ENCODE data around the gene EDAR.

Gene EDAR

DNA sequence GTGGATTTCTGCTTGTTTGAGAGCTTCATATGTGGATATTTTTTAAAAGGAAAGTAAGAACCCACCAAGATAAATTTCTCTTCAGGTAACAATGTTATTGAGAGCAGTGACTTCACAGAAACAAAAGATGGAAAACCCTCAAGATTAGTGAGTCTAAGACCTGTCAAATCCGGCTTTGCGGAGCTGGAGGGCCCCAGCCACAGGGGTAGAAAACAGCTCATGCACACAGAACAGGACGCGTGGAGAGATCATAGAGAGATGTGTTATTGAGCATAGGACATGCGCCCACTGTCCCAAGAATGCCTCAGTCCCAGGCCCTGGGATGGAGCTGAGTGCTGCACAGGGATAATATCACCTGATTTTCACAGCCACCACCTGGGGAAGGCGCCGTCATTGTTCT lies 21.3 kb downstream of the EDAR start:
- no peak for DNase-seq (ENCODE audit: low read depth, low spot score)

DNA sequence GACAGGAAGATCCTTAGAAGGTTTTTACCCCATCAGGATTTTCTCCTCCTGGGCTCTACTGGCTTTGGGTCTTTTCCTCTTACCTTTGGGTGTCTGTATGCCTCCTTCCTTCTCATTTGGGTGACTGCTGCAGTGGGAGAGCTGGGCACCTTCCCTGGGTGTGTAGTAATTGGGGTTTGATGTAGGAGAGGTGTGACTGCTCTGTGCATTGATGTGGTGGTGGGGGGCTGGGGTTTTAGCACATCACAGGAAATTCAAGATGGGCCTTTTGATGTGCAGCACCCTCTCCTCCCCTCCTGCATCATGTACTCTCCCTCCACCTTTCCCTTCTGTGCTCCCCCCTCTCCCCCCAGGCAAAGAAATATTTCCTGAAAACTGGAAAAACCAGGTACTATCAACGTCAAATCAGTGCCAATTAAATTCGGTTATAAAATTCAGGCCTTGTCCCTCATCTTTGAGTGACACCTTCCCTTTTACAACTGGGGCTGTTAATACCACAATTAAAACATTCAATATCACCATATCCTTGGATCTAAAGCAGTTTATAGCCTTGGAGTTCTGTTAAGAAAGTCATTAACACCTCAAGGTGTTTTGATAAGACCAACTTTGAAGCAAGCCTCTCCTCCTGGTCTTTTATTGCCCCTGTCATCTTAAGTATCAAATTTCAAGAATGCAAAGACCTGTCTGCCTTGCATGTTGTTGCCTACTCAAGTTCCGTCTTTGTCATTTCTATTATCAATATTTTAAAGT lies 23.3 kb downstream of the EDAR start:
- peak; percentile 20 for DNase-seq (ENCODE audit: low read depth, low spot score)

DNA sequence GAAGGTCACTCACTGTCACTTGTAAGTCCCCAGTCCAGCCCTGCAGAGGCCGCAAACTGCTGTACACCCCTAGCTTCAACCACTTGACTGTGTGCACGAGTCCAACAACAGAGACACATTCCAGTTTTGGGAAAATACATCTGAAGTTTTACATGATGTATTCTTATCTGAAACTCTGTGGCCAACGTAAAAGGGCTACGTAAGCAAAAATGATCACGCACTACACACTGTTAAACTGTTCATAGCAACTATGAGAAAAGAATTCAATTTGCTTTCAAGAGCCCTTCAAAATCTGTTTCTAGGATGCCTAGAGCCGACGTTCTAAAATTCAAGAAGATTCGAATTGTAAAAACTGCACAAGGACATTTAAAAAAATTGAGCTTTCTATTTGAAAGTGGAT lies 26.0 kb downstream of the EDAR start:
- no peak for DNase-seq (ENCODE audit: low read depth, low spot score)

DNA sequence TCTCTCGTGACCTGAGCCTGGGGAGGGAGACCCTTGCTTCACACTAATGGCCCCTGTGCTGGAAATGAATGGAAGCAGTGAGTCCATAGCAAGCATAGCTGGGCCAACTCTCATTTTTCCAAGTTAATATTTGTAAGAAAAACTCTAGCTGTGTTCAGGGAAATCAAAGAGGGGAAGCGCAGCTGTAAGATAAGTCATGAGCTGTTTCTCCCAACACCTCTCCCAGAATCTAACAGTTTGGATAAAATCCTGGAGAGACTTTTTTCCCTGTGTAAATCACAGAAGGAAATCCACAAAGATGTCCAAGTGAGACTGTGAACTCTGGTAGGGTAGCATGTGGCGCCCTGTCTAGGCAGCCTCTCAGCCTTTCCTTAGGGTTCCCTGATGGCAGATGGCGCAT lies 27.2 kb downstream of the EDAR start:
- no peak for DNase-seq (ENCODE audit: low read depth, low spot score)

DNA sequence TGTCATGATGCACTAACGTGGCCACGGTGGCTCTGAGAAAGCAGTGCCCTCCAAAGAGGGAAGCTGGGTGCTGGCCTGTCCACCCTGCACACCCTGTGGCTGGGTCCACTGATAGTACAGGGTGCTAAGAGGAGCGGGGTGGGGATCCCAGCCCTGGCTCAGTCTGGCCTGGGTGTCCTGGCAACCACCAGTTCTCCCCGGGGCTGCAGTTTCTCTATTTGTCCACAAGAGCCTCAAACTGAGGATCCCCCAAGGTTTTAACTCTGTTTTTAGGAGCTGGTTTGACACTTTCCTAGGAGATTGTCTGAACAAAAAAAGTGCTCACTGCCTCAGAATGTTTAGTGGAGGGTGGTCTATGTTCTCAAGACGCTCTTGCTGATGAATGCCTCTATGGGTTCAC lies 29.0 kb downstream of the EDAR start:
- no peak for DNase-seq (ENCODE audit: low read depth, low spot score)

DNA sequence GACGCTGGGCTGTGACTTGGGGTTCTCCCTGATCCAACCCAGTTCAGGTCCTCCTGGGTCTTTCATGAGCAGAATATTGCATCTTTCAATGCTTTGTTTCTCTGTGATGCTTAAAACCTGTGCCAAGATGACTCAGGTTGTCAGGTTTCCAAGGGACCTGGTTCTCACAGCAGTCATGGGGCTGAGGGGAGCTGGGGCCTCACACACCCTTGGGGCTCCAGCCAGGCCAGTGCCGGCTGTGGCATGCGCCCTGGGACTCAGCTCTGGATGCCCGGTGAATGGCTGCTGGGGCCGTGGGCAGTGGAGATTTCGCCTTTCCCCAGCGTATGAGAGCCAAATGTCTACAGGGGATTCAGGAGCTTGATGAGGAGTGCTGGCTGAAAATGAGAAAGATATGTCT lies 29.6 kb downstream of the EDAR start:
- DNase-seq (ENCODE audit: low read depth, low spot score), result no peak

DNA sequence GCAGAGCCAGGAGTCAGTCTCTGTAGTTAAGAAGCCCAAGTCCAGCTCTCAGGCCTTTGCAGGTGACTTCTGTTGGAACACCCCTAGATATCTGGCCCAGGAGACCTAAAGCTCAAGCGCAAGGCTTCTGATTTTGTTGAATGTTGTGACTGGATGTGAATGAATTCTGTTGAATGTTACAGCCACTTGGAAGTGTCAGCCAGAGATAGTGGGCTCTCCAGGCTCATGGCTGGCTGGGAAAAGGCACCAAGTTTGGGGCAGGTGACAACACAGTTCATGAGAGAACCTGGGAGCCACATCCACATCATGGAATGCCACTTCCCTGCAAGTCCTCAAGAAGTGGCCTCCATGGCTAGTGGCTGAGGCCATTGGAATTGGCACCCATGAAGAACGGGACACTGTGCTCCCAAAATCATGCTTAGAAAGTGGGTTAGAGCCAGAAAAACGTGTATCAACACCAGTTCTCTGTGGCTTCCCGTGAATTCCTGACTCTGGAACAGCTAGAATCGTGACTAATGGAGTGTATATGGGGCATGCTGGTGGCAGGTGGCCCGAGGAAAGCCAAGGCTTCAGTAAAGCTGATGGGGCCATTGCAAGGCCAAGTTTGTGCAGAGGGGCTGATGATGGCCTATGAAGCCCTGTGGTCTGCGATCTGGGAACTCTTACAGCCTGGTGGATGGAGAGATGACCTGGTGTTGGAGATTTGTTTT lies 30.2 kb downstream of the EDAR start:
- DNase-seq (ENCODE audit: low read depth, low spot score), result no peak

DNA sequence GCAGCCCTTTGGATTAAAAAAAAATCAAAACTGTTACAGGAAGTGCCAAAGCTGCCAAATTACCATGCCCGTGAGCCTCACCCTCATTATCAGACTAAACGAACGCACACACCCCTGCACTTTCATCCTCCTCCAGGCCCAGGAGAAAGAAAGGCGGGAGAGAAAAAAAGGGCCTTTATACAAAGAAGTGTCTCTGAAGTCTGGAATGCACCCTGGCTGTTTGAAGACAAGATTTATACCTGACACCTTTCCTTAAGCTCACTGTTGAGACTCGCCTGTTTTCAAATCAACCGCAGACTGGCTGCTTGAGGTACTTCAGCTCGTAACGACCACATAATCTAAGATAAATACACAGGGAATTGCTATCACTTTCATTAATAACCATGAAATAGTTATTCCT lies 31.0 kb downstream of the EDAR start:
- no peak for DNase-seq (ENCODE audit: low read depth, low spot score)

DNA sequence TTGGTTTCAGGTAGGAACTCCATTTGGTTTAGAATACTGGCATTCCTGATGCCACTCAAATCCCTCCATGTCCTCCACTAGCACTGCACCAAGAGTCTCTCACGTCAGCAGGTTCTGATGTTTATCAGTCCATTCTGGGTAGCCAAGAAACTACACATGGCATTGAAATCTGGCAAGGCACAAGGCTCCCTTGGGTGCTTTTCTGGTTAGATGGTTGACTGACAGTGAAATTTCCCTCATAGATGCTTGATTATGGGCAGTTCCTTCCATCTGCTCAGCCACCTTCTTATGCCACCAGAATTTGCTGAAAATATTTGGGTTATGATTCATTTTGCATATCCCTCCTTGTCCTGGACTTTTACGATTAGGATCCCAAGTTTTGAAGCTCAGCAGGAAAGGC lies 32.6 kb downstream of the EDAR start:
- no peak for DNase-seq (ENCODE audit: low read depth, low spot score)

DNA sequence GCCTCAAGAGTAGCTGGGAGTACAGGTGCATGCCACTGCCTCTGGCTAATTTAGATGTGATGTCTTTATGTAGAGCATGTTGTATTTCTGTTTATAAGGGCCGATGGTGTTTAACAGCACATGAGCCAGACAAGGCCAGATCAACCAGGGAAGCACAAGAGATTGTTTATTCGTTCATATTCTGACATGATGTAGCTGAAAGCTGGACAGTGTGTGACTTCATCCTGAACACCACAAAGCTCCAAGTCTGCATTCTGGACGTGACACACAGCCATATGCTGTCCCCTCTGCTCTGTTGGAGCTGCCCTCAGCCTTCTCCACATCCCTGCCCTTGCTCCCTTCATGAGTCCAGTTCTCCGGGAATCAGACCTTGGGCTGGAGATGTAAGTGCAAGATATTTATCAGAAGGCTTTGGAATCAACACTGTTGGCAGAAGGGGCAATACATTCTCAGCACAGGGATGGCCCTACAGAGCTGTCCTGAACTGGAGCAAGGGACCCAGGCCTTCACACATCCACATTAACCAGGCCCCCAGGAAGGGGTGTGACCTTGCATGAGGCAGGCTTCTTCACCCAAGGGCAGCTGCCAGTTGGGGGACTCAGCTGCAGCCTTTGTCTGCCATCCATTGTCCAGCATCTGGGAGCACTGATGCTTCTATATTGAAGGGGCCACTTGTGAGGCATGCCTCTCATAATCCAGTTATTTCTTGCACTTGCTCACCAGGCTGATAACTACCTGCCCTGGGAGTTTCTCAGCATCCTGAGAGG lies 38.5 kb downstream of the EDAR start:
- DNase-seq (ENCODE audit: low read depth, low spot score), result no peak

DNA sequence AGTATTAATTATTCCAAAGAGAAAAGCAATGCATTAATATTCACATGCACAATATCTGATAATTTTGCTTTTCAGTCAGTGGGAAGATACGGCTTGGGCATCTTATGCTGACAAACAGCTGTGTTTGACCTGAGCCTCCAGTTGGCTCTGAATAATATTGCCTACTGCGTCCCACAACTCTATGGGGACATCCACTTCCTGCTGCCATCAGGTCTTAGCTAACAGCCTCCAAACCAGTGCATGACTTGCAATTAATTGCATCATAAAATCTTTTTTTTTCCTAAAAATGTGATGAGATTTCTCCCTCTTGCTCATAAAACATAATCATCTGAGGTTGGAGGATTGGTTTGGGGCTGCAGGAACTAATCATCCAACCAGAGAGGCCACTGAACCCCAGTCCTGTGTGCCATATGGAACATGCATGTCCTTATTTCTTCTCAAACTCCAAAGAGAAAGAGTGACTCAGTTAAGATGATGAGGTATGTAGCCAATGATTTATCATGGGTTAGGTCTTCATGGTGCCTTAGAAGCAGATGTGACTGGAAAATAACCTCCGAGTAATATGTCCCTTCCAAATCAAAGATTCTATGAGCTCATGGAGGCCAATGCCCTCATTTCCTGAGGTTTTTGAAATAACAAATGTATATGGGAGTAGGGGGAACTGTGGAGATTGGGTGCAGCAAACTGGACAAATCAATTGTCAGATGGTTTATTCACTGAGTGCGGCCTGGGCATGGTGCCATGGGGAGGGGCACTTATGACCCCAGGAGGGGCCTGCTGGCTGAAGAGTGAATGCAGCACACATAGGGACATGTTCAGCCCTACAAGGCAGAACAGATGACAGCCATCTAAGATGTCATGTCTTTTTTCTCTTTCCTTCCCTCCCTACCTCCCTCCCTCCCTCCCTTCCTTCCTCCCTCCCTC lies 39.4 kb downstream of the EDAR start:
- no peak for DNase-seq (ENCODE audit: low read depth, low spot score)

DNA sequence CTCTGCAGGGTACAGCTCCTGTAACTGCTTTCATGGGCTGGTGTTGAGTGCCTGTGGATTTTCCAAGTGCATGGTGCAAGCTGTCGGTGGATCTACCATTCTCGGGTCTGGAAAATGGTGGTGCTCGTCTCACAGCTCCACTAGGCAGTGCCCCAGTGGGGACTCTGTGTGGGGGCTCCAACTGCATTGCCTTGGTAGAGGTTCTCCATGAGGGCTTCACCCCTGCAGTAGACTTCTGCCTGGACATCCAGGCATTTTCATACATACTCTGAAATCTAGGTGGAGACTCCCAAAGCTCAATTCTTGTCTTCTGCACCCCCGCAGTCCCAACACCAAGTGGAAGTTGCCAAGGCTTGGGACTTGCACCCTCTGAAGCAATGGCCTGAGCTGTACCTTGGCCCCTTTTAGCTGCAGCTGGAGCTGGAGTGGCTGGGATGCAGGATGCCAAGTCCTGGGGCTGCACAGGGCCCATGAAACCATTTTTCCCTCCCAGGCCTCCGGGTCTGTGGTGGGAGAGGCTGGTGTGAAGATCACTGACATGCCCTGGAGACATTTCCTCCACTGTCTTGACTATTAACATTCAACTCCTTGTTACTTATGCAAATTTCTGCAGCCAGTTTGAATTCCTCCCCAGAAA lies 41.6 kb downstream of the EDAR start:
- DNase-seq (ENCODE audit: low read depth, low spot score), result no peak

DNA sequence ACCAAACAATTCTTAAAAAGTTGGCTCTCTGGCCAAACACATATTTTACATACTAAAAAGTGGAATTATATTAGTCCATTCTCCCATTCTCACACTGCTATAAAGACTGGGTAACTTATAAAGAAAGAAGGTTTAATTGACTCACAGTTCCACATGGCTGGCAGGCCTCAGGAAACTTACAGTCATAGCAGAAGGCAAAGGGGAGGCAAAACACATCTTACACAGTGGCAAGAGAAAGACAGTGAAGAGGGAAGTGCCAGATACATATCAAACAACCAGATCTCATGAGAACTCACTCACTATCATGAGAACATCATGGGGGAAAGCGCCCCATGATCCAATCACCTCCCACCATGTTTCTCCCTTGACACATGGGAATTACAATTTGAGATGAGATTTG lies 42.6 kb downstream of the EDAR start:
- DNase-seq (ENCODE audit: low read depth, low spot score), result no peak

DNA sequence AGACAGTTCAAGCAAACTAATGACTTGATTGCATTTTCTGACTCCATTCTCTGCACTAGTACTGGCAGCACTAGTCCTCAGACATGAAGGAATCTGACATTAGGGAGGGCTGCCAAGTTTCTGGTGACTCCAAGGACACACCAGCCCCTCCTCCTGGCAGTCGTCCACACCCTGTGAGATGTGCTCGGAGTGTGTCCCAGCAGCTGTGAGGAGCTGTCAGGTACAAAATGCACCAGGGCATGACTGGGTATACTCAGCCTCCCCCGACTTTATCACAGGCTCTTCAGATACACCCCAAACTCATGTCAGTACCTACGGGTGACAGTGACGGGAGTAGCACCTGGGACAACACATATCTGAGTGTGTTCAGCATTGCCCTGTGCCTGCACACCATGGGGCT lies 43.1 kb downstream of the EDAR start:
- no peak for DNase-seq (ENCODE audit: low read depth, low spot score)

DNA sequence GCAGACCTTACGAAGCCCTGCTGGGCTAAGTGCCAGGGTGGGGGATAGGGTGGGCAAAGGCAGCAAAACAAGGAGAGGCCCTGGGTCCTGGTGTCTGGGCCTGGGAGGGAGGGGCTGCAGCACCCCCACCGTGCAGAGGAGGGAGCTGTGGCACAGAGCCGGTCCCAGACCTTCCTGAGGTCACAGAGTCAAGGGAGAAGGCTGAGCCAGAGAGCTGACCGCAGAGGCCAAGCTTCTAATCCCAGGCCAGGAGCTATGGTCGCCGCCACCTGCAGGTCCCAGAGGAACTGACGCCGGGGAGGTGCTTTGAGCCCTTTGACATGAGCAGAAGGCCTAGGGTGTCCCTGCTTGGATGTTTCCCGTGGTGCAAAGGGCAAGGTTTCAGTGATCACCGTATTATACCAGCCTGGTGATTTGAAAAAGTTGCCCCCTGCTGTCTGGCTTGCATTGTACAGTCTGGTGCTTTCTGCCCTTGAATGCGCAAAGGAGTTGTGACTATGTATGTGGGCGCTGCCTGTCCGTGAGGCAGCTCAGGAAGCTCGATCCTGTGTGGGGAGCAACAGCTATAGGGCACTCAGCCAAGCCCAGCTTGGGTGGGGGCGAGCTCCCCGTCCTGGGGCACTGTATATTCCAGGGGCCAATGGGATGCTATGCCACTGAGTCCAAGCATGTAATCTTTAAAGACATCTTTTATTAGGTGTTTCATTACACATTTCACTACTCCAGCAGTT lies 44.3 kb downstream of the EDAR start:
- no peak for DNase-seq (ENCODE audit: low read depth, low spot score)

DNA sequence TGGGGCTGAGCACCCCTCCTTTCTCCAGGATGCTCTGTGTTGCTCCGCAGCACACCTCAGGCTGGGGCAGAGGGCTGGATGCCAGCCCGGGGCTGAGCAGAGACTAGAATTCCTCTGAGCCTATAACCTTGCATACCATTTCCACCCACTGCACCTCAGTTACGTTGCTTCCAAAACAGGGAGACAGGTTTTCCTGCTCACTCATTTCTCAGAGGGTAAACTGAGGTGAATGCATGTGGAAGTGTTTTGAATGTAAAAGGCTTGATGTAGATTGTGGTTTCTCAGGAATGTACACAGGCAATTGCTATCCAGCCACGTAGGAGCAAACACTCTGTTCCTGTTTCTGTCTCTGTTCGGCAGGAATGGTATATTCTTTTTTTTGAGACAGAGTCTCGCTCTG lies 45.3 kb downstream of the EDAR start:
- no peak for DNase-seq (ENCODE audit: low read depth, low spot score)

DNA sequence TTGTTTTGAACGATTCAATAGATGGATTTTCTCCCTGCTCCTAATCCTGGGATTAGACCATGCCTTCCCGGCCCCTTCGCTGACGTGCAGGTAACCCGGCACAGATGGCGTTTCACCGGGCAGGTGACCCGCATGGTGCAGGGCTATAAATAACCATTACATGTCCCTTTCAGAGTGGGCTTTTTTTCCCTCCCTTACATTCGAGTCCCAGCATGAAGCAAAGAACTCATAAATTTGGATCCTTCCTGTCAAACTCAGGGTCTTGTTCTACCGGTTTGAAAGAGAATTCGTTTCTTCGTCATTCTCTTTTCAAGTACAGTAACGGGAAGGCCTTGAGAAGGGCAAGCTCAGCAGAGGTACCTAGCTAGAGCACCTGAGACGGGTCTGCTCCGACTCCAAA lies 46.1 kb downstream of the EDAR start:
- no peak for DNase-seq (ENCODE audit: low read depth, low spot score)

DNA sequence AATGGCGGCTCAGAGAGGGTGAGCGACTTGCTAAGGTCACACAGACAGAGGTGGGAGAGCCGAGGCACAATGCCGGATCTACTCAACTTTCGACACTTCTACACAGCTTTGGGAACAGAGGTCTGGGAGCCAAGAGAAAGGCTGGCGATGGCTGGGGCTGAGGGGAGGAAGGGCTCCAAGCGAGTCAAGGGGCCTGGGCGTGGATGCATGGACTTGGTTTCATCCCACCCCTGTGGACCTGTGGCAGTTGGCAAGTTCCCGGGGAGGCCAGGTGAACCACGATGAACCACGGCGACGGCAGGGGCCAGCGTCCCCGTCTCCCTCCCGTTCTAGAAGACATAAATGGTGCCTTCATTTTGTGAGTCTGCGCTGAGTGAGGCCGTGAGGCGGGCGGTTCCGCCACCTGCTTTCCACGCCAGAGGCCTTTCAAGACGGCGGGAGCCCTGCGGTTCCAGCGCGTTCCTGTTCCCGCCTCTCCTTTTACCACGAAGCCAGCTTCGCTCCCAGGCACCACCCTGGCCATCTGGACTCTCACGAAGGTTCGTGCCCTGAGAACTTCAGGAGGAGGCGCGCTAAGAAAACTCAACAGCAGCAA lies 46.7 kb downstream of the EDAR start:
- no peak for DNase-seq (ENCODE audit: low read depth, low spot score)

DNA sequence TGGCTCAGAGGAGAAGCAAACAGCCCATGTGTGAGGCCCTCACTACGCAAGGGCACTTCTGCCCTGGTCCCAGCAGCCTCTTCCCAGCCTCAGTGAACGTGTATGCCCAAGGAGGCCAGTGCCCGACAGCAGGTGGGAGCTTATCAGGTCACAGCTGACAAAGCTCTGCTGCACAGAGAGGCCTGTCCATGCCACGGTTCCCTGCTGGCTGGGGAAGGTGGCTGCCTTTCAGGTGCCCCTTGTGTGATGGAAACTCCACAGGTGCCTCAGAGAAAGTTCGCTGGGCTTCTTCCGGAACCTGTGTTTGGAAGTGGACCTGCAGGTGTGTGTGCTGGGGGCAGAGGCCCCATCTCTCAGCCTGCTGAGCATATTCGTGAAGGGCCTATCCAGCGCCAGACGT lies 47.3 kb downstream of the EDAR start:
- DNase-seq (ENCODE audit: low read depth, low spot score), result no peak

DNA sequence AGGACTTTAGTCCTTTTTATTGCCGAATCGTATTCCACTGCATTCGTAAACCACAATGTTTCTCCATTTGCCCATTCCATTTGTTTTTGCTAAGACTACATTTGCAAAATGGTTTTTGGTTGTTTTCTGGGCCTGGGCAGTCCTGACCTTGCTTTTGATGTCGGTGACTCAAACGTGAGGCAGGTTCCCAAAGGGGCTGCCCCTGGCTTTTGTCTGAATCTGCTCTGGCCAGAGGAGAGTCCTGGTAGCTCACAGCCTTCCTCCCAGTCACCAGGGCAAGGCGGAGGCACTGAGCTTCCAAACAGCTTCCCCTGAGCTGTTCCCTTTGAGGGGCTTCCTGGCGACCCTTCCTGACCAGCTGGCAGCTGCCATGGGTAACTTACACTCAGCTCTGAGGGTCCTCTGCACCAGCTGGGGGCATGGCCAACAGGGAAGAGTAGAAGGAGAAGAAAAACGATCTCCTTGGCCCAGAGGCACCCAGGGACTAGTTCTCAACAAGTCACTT lies 47.8 kb downstream of the EDAR start:
- no peak for DNase-seq (ENCODE audit: low read depth, low spot score)

Data from activated naive CD8-positive, alpha-beta T cell treated with anti-CD3 and anti-CD28 coated beads, Interleukin-2, amount 50 U/mL, for 16 hours (primary cell).